22Rv1 (cell line): ENCODE results near the gene MAEA.

Experiments used
- ZFX ChIP-seq: fragments of 450-650 bp; IDR thresholded peaks from 2 replicates; pipeline ENCODE4 v1.6.1; 2017; ENCODE audit warnings: antibody characterized with exemption, borderline replicate concordance
- TF ChIP-seq, protein P1 (sequence below): fragments of 450-650 bp; IDR thresholded peaks from 2 replicates; pipeline ENCODE4 v1.5.1; 2017; ENCODE audit warnings: mild to moderate bottlenecking

DNA sequence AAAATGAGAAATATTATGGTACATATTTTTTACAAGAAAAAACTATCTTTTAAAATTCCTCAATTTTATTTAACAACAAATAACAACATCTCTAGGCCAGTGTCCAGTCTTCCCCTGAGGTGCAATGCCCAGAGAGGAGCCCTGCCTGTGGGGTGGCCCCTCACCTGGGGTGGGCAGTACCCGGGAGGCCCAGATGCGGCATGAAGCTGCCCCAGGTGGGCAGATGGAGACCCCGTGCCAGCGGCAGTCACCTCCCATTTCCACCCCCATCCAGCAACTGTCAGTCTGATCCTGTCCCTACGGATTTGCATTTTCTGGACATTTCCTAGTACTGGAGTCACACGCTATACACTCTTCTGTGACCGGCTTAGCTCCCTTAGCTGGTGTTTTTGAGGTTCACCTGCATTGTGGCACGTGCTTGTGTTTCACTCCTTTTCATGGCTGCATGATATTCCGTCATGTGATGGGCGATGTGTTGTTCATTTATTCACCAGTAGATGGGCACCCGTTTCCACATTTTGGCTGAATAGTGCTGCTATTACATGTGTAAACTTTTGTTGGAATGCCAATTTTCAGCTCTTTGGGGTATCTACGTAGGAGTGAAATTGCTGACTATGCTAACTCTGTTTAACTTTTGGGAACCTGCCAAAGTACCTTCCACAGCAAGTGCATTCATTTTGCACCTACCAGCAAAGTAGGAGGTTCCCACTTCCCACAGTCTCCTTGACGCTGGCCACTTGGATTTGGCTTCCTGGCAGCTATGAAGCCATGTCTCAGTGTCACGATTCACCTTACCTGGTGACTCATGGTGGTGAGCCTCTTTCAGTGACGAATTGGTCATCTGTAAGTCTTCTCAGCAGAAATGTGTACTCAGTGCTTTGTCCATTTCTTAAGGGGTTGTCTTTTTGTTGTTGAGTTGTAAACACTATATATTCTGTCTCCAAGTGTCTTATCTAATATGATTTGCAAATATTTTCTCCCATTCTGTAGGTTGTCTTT lies 11.7 kb upstream of the MAEA start:
- TF ChIP-seq, protein P1, sequence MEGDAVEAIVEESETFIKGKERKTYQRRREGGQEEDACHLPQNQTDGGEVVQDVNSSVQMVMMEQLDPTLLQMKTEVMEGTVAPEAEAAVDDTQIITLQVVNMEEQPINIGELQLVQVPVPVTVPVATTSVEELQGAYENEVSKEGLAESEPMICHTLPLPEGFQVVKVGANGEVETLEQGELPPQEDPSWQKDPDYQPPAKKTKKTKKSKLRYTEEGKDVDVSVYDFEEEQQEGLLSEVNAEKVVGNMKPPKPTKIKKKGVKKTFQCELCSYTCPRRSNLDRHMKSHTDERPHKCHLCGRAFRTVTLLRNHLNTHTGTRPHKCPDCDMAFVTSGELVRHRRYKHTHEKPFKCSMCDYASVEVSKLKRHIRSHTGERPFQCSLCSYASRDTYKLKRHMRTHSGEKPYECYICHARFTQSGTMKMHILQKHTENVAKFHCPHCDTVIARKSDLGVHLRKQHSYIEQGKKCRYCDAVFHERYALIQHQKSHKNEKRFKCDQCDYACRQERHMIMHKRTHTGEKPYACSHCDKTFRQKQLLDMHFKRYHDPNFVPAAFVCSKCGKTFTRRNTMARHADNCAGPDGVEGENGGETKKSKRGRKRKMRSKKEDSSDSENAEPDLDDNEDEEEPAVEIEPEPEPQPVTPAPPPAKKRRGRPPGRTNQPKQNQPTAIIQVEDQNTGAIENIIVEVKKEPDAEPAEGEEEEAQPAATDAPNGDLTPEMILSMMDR = no peak
- no peak for TF ChIP-seq ZFX
